ENCODE measurements around the gene RASA3.

The RASA3 gene

GRCh38 chr13:114011226-114011625 lies 121.2 kb downstream of the RASA3 start:
- H3K4me3 ChIP-seq (ENCODE audit: low read length) = no peak overlapping the region
- DNase-seq (ENCODE audit: low read depth) = no peak
- no peak for TF ChIP-seq CTCF (IDR thresholded peaks at IDR 0.05; ENCODE audit: insufficient read depth, low read depth, low read length, missing control alignments)

- TF ChIP-seq CTCF (IDR thresholded peaks at IDR 0.05; ENCODE audit: insufficient read depth, low read depth, low read length, missing control alignments) = no peak
- no peak for DNase-seq (ENCODE audit: low read depth)
- H3K4me3 ChIP-seq (ENCODE audit: low read length) = no peak overlapping the region
These were observed 121.9 kb downstream of the RASA3 start for GRCh38 chr13:114010401-114011101.

GRCh38 chr13:114009590-114010400 lies 122.6 kb downstream of the RASA3 start:
- no peak for DNase-seq (ENCODE audit: low read depth)
- TF ChIP-seq CTCF (IDR thresholded peaks at IDR 0.05; ENCODE audit: insufficient read depth, low read depth, low read length, missing control alignments) = no peak

GRCh38 chr13:114008964-114009589 lies 123.3 kb downstream of the RASA3 start:
- no peak for TF ChIP-seq CTCF (IDR thresholded peaks at IDR 0.05; ENCODE audit: insufficient read depth, low read depth, low read length, missing control alignments)
- no peak overlapping the region for H3K4me3 ChIP-seq (ENCODE audit: low read length)
- DNase-seq (ENCODE audit: low read depth) = no peak

More at GRCh38 chr13:114009590-114010400, 122.6 kb downstream of the RASA3 start:
- H3K4me3 ChIP-seq (ENCODE audit: low read length) = no peak overlapping the region

GRCh38 chr13:114007566-114007965 lies 124.9 kb downstream of the RASA3 start:
- no peak for DNase-seq (ENCODE audit: low read depth)
- no peak overlapping the region for H3K4me3 ChIP-seq (ENCODE audit: low read length)
- no peak for TF ChIP-seq CTCF (IDR thresholded peaks at IDR 0.05; ENCODE audit: insufficient read depth, low read depth, low read length, missing control alignments)

GRCh38 chr13:114005206-114005724 lies 127.2 kb downstream of the RASA3 start:
- no peak overlapping the region for H3K4me3 ChIP-seq (ENCODE audit: low read length)
- no peak for TF ChIP-seq CTCF (IDR thresholded peaks at IDR 0.05; ENCODE audit: insufficient read depth, low read depth, low read length, missing control alignments)
- DNase-seq (ENCODE audit: low read depth) = no peak

Measured in epithelial cell of esophagus (primary cell).